Peyer's patch (tissue), 4 donors: ENCODE measurements around the gene FBXO42. TPM values are rescaled to one million over a fixed set of nuclear protein-coding genes. Genes with fewer than 3 reads are reported as not detected.

ENCODE experiments used
- DNase-seq, 3 donors: peaks; one replicate each; pipeline ENCODE4 v3.0.0-alpha.2; 2017 to 2019
- H3K27ac ChIP-seq, 4 donors: fragments of 200-600 bp; sonication (generic); one replicate each; pipeline ENCODE4 v1.5.1; 2016 to 2019
- H3K27me3 ChIP-seq, 2 donors: fragments of 200-600 bp; sonication (generic); one replicate each; pipeline ENCODE4 v1.5.1; 2019
- H3K36me3 ChIP-seq, 3 donors: fragments of 200-600 bp; sonication (generic); one replicate each; pipeline ENCODE4 v1.5.1; 2016 to 2019
- H3K4me1 ChIP-seq, 4 donors: fragments of 200-600 bp; sonication (generic); one replicate each; pipeline ENCODE4 v1.5.1; 2016 to 2019
- H3K4me3 ChIP-seq, 4 donors: fragments of 200-600 bp; sonication (generic); 1 replicate in 3 of 4; 2 replicates in 1 of 4; pipeline ENCODE4 v1.5.1; 2016 to 2019; ENCODE audit warnings: mild to moderate bottlenecking in 1 of 4
- H3K9me3 ChIP-seq, 4 donors: fragments of 200-600 bp; sonication (generic); one replicate each; pipeline ENCODE4 v1.5.1; 2016 to 2019; ENCODE audit warnings: mild to moderate bottlenecking in 1 of 4
- POLR2A ChIP-seq, 2 donors: fragments of 450-650 bp; IDR thresholded peaks; one replicate each; pipeline ENCODE4 v1.5.1; 2017; ENCODE audit warnings: antibody characterized with exemption in 2 of 2, mild to moderate bottlenecking in 2 of 2, moderate library complexity in 2 of 2
- total RNA-seq, 4 donors: library from RNA; depleted of rRNA; stranded (reverse); fragments of >200 nt; gene quantifications; one replicate each; pipeline ENCODE4 v1.1.0, GENCODE V29; 2016
- TF ChIP-seq, protein P1 (sequence below), 6 experiments: fragments of 450-650 bp in 4 of 6; fragments of 200-600 bp in 2 of 6; sonication (generic) in 1 of 6; IDR thresholded peaks; one replicate each; pipeline ENCODE4 v1.5.1; 2017 to 2019; ENCODE audit warnings: antibody characterized with exemption in 6 of 6, mild to moderate bottlenecking in 3 of 6, moderate library complexity in 1 of 6

Gene FBXO42
- total RNA-seq, 4 donors from 2014 or later = 15.7 to 29.4 (median 24.5) TPM

DNA sequence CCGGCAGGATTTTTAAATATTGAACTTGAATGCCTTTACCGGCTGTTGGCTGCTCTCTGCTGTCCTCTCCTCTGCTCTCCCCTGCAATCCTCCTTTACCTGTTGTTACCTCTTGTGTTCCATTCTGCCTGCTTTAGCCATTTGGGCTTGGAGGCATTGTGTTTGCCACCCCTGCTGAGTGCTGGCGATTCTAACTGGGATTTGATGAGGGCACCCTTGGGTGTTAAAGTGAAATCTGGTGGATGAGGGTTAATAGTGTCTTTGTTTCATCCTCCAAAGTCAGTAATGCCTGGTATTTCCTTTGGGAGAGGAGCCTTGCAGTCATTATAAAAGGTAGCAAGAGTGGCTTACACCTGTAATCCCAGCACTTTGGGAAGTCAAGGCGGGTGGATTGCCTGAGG, 24.7 kb upstream of the FBXO42 start:
- Histone ChIP-seq H3K36me3 (peaks cover 0 to 4% (median 0%) of the 10 kb centered on the region in 3 donors), H3K27me3 (no peaks in the 10 kb centered on the region), H3K27ac (no peak overlapping the region), H3K9me3 (no peaks in the 10 kb centered on the region), H3K4me1 (peaks cover 0 to 63% (median 8%) of the 10 kb centered on the region in 4 donors), H3K4me3 (no peak overlapping the region)
- TF ChIP-seq, protein P1, sequence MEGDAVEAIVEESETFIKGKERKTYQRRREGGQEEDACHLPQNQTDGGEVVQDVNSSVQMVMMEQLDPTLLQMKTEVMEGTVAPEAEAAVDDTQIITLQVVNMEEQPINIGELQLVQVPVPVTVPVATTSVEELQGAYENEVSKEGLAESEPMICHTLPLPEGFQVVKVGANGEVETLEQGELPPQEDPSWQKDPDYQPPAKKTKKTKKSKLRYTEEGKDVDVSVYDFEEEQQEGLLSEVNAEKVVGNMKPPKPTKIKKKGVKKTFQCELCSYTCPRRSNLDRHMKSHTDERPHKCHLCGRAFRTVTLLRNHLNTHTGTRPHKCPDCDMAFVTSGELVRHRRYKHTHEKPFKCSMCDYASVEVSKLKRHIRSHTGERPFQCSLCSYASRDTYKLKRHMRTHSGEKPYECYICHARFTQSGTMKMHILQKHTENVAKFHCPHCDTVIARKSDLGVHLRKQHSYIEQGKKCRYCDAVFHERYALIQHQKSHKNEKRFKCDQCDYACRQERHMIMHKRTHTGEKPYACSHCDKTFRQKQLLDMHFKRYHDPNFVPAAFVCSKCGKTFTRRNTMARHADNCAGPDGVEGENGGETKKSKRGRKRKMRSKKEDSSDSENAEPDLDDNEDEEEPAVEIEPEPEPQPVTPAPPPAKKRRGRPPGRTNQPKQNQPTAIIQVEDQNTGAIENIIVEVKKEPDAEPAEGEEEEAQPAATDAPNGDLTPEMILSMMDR (IDR thresholded peaks at IDR 0.05) = no peak
- TF ChIP-seq POLR2A (IDR thresholded peaks at IDR 0.05) = no peak
- DNase-seq = no peak

DNA sequence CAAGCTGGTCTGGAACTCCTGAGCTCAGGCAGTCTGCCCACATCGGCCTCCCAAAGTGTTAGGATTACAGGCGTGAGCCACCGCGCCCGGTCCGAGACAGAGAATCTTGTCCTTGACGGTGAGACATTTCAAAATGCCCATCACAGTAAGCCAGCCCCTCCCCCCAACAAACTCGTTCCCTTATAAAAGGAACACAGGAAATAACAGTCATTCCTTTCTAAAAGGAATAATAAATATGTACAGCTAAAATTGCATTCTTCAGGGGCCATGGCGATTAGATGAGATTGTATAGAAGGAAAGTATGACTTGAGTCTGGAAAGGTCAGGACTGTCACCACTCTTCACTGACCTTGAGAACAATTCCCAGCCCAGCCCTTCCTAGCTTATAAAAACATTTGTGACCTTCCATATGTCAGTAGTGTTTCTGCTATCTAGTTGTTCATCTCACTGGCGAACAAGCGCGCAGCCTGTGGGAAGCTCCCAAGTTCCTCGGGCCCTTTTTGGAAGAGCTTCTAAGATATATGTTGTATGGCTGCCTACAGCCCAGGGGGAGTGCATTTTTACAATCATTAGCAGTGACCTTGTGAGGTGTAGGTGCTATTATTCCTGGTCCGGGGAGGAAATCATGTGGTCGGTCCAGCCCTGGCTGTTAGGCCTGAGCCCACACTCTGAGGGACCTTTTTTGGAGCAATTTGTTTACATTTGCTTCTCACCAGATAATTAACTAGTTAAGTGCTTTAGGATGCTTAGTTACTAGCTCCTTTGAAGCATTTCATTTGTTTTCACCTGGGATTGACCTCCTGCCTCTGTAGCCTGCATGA, 23.5 kb upstream of the FBXO42 start:
- Histone ChIP-seq H3K4me1 (peaks cover 0 to 68% (median 8%) of the 10 kb centered on the region in 4 donors), H3K27me3 (no peaks in the 10 kb centered on the region), H3K27ac (peak overlapping the region in 2 of 4 donors; percentile 13 to 40), H3K4me3 (peak overlapping the region in 1 of 4 donors; percentile 9), H3K36me3 (peaks cover 0 to 4% (median 0%) of the 10 kb centered on the region in 3 donors), H3K9me3 (no peaks in the 10 kb centered on the region)
- no peak for DNase-seq
- no peak for TF ChIP-seq POLR2A (IDR thresholded peaks at IDR 0.05)
- TF ChIP-seq, protein P1 (IDR thresholded peaks at IDR 0.05) = no peak

DNA sequence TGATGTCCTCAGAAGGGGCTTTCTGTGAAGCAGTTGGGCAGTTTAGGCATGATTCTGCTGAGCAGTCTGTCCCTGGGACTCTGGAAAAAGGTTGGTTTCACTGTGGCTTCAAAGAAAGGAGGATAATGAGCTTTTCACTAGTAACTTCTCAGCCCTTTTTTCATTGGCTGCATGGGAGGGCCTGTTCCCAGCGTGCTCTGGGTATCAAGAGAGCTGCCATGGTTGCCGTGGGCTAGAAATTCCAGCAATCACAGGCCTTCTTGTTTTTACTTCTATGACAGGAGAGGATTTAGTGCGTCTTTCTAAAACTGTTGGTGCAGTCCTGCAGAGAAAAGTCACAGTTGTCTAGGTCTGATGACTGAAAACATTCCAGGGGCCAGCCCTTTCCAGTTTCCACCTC, 22.0 kb upstream of the FBXO42 start:
- Histone ChIP-seq H3K27me3 (no peaks in the 10 kb centered on the region), H3K27ac (no peak overlapping the region), H3K9me3 (no peaks in the 10 kb centered on the region), H3K36me3 (peaks cover 0 to 4% (median 0%) of the 10 kb centered on the region in 3 donors), H3K4me3 (no peak overlapping the region), H3K4me1 (peaks cover 0 to 77% (median 8%) of the 10 kb centered on the region in 4 donors)
- DNase-seq = no peak
- no peak for TF ChIP-seq POLR2A (IDR thresholded peaks at IDR 0.05)
- TF ChIP-seq, protein P1 (IDR thresholded peaks at IDR 0.05) = no peak

DNA sequence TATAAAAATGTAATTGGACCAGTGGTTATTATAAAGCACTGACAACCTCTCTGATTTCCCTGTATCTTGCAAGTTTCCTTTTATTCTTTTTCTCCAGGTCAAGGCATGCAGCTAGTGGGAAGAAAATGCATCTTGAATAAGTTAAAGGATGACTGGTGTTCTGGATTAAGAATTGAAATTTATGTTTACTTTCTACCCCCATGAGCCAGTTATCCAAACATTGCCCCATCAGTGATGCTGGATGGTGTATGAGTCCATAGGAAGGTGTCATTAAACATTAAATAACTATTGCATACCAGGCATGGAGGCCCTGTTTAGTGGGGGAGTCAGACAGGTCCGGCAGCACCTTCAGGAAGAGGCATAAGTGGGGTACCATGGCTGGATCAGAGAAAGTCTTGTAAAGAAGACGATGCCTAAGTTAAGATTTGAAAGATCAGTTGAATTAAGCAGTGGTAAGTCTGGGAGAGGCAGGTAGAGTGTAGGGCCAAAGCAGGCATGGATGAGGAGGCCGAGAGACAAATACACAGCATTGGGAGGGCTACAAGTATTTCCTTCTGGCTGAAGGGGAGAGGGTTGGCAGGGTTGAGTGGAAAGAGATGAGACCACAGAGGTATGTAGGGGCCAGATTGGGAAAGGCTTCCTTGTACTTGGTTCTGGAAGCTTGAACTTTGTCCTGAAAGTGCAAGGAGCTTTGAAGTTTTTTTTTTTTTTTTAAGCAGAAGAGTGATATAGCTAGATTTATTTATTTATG, 20.4 kb upstream of the FBXO42 start:
- TF ChIP-seq, protein P1 (IDR thresholded peaks at IDR 0.05) = no peak
- no peak for TF ChIP-seq POLR2A (IDR thresholded peaks at IDR 0.05)
- no peaks in the 10 kb centered on the region for H3K27me3 ChIP-seq
- no peak overlapping the region for H3K4me3 ChIP-seq
- H3K4me1 ChIP-seq = peaks cover 0 to 88% (median 15%) of the 10 kb centered on the region in 4 donors
- no peaks in the 10 kb centered on the region for H3K9me3 ChIP-seq
- no peak overlapping the region for H3K27ac ChIP-seq
- DNase-seq = no peak
- H3K36me3 ChIP-seq = no peaks in the 10 kb centered on the region

DNA sequence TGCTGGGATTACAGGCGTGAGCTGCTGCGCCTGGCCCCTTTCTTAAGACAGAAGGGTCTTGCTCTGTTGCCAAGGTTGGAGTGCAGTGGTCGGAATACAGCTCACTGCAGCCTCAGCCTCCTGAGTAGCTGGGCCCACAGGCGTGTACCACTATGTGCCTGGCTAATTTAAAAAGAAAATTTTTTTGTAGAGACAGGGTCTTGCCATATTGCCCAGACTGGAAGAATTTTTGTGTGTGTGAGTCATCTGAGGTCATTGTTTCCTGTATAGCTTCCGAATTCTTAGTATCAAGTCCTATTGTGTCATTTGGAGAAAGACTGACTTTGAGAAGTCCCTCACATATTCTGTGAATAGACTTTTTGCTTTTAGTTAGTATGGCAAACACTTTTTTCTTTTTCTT, 19.4 kb upstream of the FBXO42 start:
- Histone ChIP-seq H3K27ac (no peak overlapping the region), H3K9me3 (no peaks in the 10 kb centered on the region), H3K36me3 (no peaks in the 10 kb centered on the region), H3K4me1 (peaks cover 0 to 78% (median 15%) of the 10 kb centered on the region in 4 donors), H3K27me3 (no peaks in the 10 kb centered on the region), H3K4me3 (no peak overlapping the region)
- DNase-seq = no peak
- TF ChIP-seq, protein P1 (IDR thresholded peaks at IDR 0.05) = no peak
- TF ChIP-seq POLR2A (IDR thresholded peaks at IDR 0.05) = no peak
